GM12801 (cell line): ENCODE measurements around the gene NUMBL.

Experiments
- TF ChIP-seq, protein P1 (sequence below): IDR thresholded peaks from one replicate; pipeline ENCODE4 v1.5.1; 2011; ENCODE audit warnings: control low read depth; ENCODE audit not compliant: insufficient read length; ENCODE audit errors: extremely low read depth

NUMBL gene

DNA sequence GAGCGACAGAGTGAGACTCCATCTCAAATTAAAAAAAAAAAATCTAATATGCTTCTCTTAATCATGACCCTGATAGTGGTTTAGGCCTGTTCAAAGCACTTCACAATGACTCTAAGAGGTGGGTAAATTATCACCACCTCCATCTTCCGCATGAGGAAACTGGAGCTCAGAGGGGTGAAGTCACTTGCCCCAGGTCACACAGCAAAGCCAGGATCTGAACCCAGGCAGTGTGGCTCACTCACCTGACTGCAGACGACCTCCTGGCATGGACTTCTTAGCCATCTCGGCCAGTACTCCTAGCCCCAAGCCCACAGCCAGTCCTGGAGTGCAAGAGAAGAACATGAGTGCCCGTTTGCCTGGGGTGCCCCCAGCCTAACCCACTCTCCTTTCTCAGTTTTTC lies 19.4 kb upstream of the NUMBL start:
- TF ChIP-seq, protein P1, sequence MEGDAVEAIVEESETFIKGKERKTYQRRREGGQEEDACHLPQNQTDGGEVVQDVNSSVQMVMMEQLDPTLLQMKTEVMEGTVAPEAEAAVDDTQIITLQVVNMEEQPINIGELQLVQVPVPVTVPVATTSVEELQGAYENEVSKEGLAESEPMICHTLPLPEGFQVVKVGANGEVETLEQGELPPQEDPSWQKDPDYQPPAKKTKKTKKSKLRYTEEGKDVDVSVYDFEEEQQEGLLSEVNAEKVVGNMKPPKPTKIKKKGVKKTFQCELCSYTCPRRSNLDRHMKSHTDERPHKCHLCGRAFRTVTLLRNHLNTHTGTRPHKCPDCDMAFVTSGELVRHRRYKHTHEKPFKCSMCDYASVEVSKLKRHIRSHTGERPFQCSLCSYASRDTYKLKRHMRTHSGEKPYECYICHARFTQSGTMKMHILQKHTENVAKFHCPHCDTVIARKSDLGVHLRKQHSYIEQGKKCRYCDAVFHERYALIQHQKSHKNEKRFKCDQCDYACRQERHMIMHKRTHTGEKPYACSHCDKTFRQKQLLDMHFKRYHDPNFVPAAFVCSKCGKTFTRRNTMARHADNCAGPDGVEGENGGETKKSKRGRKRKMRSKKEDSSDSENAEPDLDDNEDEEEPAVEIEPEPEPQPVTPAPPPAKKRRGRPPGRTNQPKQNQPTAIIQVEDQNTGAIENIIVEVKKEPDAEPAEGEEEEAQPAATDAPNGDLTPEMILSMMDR = no peak

DNA sequence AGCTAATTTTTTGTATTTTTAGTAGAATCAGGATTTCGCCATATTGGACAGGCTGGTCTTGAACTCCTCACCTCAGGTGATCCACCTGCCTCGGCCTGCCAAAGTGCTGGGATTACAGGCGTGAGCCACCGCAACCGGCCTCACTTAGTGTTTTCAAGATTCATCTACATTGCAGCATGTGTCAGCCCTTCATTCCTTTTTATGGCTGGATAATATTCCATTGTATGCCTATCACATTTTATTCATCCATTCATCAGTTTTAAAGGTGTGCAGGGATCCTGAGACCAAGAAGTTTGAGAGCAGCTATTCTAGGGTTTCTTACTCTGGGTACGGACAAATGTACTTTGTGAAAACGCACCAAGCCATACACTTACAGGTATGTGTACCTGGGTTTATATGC lies 17.2 kb upstream of the NUMBL start:
- TF ChIP-seq, protein P1 = no peak

DNA sequence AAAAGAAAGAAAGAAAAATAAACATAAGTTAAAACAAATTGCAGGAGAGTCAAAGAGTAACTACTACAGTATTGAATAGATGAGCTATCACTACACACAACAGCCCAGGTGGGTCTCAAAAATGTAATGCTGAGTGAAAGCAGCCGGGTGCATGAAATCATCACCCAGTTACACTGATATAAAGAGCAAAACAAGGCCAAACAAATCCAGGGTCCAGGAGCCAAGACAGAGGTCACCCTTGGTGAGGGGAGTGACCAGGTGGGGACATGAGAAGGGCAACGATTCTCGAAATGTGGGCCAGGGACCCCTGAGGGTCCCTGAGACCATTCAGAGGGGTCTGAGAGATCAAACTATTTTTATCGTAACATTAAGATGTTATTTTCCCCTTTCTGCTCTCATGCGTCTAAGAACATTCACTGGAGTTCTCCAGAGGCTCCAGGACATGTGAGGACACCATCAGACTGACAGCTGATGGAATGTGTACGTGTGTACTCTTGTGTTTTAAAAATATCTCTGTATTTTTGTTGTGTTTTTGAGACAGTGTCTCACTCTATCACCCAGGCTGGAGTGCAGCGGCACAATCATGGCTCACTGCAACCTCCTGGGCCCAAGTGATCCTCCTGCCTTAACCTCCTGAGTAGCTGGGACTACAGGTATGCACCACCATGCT lies 15.6 kb upstream of the NUMBL start:
- TF ChIP-seq, protein P1 = no peak

DNA sequence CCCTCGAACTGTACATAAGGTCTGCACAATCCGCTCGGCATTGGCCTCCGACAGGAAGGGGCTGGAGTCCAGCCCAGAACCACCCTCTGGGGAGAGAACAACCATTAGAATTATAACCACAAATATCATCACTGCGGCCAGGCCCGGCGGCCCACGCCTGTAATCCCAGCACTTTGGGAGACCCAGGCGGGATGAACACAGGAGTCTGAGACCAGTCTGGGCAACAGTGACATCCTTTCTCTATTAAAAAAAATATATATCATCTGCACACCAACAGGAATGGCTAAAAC lies 14.9 kb upstream of the NUMBL start:
- TF ChIP-seq, protein P1 = no peak

DNA sequence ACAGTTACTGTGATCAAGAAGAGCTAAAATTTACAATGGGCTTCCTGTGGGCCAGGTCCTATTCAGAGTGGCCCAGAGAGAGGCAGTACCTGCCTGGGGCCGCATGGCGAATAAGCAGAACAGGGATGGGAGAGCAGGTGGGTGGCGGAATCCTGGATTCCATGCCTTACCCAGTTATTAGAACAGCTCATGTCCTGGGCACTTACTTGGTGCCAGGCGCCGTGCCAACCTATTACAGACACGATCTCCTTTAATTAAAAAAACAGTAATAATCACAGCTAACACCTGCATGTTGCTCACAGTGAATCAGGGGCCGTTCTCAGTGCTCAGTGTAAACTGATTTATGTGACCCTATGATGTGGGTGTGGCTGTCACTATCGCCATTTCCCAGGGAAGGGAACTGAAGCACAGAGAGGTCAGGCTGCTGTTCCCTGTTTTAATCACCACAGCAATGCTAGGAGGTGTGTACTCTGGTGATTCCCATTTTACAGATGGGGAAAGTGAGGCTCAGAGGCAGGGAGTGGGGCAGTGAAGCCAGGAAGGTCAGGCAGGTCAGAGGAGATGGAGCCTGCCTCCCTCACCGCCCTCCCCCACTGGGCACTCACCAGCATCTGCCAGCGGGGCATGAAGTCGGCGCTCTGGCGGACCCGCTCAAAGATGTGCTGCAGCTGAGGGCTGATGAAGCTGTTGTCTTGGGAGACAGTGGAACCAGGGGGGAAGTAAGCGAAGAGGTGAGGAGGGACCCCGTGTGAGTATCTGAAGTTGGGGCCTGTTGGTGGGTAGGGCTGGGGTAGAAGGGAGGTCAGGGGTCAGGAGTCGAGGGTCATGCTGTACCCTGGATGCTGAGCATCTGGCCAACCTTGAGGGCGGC lies 14.3 kb upstream of the NUMBL start:
- TF ChIP-seq, protein P1 = no peak

DNA sequence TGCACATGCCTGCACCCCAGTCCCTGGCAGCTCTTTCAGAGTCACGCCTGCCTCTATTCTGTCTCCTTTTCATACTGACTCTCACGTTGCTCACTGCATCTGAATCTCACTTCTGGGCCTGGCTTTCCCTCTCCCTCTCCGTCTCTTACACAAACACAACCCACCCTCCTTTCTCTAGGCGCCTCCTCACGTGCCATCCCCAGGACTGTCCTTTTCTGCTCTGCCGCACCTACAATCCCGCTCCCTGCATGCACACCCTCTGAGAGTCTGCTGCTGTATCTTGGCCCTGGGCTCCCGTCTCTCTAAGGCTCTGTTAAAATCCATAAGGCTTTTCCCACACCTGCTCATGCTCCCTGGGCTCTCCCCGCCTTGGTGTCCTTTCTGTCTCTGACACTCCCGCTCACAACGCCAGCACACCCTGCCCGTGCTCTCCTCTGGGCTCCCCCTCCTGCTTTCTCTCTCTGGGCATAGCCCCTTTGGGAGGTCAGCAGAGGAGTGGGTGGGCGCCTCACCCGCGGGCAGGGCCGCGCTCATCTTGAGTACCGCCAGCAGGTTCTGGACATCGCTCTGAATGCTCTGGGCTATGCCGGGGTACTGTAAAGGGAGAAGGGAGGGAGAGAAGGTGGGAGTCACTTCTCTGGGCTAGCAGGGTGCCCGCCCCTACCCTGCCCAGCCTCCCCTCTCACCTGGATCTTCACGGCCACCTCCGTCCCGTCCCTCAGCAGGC lies 12.7 kb upstream of the NUMBL start:
- TF ChIP-seq, protein P1 = no peak

DNA sequence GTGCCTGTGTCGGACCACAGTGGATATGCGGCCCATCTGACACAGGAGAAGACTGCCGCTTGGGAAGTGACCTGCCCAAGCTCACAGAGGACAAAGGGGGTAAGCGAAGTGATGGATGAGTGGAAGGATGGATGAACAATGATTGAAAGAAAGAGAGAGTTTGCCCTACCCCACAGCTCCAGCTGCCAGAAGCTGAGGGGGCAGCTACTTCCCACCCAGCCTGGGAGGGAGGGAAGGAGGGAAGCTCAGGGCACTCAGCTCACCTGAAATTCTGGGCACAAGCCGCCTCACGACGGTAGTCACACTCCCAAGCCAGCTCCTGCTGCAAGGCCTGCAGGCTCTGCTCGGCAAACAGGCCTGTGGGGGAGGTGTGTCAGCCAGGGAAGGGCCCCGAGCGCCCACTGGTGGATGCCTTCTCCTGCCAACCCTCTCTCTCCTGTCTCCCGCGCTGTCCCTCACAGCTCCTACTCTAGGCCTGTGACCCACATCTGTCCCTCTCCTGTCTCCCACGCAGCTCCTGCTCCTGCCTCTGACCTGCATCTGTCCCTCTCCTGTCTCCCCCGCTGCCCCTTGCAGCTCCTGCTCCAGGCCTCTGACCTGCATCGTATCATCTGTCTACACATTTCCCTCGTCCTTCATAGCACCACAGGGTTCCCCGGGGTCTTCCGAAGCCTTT lies 12.0 kb upstream of the NUMBL start:
- TF ChIP-seq, protein P1 = no peak
